Uterus (tissue), 2 donors: ENCODE data around the gene RMI2.
"Not testable (repeated sequence)": the region's sequence is repeated elsewhere in the genome, so short reads cannot be mapped to it uniquely, and the experiment has no call there.

Source experiments
- CTCF ChIP-seq, 4 experiments: fragments of 200-600 bp in 2 of 4; fragments of 450-650 bp in 2 of 4; sonication (generic) in 2 of 4; IDR thresholded peaks; one replicate each; pipeline ENCODE4 v1.5.1; 2016 to 2019; ENCODE audit warnings: antibody characterized with exemption in 4 of 4, mild to moderate bottlenecking in 2 of 4, moderate library complexity in 1 of 4
- POLR2A ChIP-seq, 2 donors: fragments of 450-650 bp; IDR thresholded peaks; one replicate each; pipeline ENCODE4 v1.6.1; 2016; ENCODE audit warnings: antibody characterized with exemption in 2 of 2, mild to moderate bottlenecking in 1 of 2, moderate library complexity in 1 of 2

DNA sequence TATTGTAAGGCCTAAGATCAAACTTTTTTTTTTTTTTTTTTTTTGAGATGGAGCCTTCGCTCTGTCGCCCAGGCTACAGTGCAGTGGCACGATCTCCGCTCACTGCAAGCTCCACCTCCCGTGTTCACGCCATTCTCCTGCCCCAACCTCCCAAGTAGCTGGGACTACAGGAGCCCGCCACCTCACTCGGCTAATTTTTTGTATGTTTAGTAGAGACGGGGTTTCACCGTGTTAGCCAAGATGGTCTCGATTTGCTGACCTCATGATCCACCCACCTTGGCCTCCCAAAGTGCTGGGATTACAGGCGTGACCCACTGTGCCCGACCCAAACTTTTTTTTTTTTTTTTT, 25.6 kb downstream of the RMI2 start:
- TF ChIP-seq POLR2A, CTCF (IDR thresholded peaks at IDR 0.05): not testable (repeated sequence)
